Activated CD8-positive, alpha-beta memory T cell treated with anti-CD3 and anti-CD28 coated beads for 36 hours (primary cell): ENCODE data around the gene POTEH. TPM values are rescaled to one million over a fixed set of nuclear protein-coding genes. Genes with fewer than 3 reads are reported as not detected.
"Not testable (repeated sequence)": the region's sequence is repeated elsewhere in the genome, so short reads cannot be mapped to it uniquely, and the experiment has no call there.

ENCODE experiments used
- CTCF ChIA-PET: fragments of 350-600 bp; sonication (Branson Sonifier 250); formaldehyde crosslinking; loops from one replicate; lab custom pipeline; 2021; ENCODE audit warnings: antibody characterized with exemption; lab: Charles Lee
- POLR2A ChIA-PET: fragments of 350-600 bp; sonication (Branson Sonifier 250); formaldehyde crosslinking; loops from one replicate; lab custom pipeline; 2021; ENCODE audit warnings: antibody characterized with exemption; lab: Charles Lee
- total RNA-seq, 2 experiments: library from RNA; stranded (reverse); gene quantifications; one replicate each; pipeline ENCODE4 v1.2.3, GENCODE V29; 2021

The POTEH gene
- not detected for total RNA-seq

DNA sequence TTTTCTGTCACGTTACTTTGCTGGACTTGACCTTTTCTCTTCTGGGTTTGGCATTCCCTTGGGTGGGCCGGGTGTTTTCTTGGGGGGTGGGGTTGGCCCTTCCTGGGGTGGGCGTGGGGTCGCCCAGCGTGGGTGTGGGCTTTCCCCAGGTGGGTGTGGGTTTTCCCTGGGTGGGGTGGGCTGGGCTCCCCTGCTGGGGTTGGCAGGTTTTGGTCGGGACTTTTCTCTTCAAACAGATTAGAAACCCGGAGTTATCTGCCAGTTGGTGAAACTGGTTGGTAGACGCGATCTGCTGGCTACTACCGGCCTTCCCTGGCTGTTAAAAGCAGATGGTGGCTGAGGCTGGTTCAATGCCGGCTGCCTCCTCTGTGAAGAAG lies at the start of gene POTEH:
Gene POTEH, plus strand, starts transcription at position 278 of the 377 bp plus-strand sequence. Its CDS starts 52 bp downstream, at position 330.
- CTCF ChIA-PET, POLR2A ChIA-PET: not testable (repeated sequence)

DNA sequence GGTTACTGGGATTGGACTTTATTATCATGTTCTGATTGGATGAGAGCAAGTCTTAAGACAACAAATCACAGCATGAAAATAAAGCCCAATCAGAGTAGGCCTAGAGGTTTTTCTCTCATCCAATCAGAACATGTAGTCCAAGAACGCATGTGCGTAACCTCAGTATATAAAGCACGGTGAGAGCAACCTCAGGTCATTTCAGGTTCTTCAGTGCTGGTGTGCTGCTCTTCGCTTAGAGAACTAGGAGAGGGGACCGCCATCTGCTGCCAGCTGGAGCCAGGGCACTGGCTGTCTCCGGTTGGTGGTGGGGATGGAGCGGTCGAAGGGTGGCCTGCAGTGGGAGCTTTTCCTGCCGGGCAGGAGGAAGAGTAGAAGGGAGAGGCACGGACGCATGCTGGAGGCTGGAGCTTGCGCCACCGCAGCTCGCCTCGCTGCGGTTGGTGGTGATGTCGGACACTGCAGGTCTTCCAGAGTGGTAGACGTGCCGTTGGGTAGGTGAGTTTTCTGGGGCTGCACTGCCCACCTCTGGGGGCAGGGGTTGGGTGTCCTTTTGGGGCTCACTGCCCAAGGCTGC lies 47.5 kb upstream of the POTEH start:
- CTCF ChIA-PET, POLR2A ChIA-PET: not testable (repeated sequence)

DNA sequence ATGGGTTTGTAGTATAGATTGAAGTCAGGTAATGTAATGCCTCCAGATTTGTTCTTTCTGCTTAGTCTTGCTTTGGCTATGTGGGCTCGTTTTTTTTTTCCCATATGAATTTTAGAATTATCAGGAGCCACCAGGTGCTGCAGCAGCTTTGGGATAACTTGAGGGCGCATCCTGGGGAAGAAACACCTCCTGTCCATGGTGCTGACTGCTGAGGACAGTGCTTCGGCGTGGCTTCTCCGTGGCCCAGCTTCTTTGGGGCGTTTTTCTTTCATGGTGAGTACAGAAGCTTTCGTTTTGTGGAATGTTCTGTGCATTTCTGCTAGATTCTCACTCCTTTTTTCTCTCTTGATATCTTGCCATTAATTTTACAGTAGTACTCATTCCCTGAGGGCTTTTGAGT lies 37.9 kb upstream of the POTEH start:
- POLR2A ChIA-PET, CTCF ChIA-PET: not testable (repeated sequence)

DNA sequence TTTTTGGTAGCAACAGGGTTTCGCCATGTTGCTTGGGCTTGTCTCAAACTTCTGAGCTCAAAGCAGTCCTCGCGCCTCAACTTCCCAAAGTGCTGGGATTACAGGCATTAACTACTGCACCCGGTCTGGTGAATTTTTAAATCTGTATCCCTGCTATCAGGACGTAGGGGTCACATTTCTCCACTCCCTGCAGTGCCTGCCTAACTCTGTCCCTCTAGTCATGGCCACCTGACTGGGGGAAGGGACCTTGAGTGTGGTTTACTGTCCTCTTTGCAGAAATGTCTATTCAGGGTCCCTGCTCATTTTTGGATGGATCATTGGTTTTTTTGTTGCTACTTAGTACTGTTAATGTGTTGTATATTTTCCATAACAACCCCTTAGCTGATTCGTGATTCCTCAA lies 37.1 kb upstream of the POTEH start:
- CTCF ChIA-PET, POLR2A ChIA-PET: not testable (repeated sequence)

- CTCF ChIA-PET, POLR2A ChIA-PET: not testable (repeated sequence)
Measured at GRCh38 chr22:15653241-15653640, 36.6 kb upstream of the POTEH start.

GRCh38 chr22:15661102-15661501 lies 28.7 kb upstream of the POTEH start:
- POLR2A ChIA-PET: not testable (repeated sequence)

DNA sequence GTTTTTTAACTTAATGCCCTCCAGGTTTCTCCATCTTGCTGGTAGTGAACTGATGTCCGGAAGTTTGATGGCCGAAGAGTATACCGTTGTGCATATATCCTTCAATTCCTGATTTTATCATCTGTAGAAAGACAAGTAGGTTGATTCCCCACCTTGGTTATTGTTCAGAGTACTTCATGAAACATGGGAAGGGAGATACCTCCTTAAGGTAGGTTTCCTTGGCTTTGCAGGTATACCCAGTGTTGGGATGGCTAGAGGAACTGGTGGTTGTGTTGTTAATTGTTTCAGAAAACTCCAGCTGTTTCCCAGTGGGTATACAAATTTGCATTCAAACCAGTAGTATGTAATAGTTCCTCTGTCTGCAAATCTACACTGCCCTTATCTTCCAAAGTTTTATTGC lies 25.1 kb upstream of the POTEH start:
- POLR2A ChIA-PET, CTCF ChIA-PET: not testable (repeated sequence)

More at GRCh38 chr22:15661102-15661501, 28.7 kb upstream of the POTEH start:
- CTCF ChIA-PET: not testable (repeated sequence)

- CTCF ChIA-PET, POLR2A ChIA-PET: not testable (repeated sequence)
Measured at GRCh38 chr22:15665478-15665877, 24.3 kb upstream of the POTEH start.

DNA sequence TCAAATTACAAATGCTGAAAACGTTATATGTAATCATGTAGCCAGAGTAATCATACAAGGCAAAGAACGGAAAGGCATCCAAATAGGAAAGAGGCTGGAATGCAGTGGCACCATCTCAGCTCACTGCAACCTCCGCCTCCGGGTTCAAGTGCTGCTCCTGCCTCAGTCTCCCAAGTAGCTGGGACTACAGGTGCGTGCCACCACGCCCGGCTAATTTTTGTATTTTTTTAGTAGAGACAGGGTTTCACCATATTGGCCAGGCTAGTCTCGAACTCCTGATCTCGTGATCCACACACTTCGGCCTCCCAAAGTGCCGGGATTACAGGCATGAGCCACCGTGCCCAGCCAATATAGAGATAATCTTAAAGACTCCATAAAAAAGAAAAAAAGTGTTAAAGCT lies 20.4 kb upstream of the POTEH start:
- POLR2A ChIA-PET, CTCF ChIA-PET: not testable (repeated sequence)

DNA sequence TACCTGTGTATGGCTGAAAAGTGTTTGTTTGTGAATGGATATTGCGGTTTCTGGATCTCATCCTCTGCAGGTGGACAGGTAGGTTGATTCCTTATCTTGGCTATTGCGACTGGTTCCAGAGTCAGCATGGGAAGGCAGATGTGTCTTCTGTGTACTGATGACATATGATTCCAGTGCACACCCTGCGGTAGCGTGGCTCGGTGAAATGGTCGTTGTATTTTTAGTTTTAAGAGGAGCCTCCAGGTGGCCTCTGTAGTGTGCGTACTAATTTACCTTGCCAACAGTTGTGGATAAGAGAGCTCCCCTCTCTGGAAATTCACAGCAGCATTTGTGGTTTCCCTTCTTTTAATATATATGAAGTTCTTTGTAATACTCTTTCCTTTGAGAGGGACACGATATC lies 10.1 kb upstream of the POTEH start:
- CTCF ChIA-PET, POLR2A ChIA-PET: not testable (repeated sequence)

- POLR2A ChIA-PET, CTCF ChIA-PET: not testable (repeated sequence)
Measured at GRCh38 chr22:15684115-15684514, 5.7 kb upstream of the POTEH start.

GRCh38 chr22:15684695-15685094 lies 5.1 kb upstream of the POTEH start:
- POLR2A ChIA-PET, CTCF ChIA-PET: not testable (repeated sequence)

- CTCF ChIA-PET, POLR2A ChIA-PET: not testable (repeated sequence)
Measured at GRCh38 chr22:15685641-15686040, 4.2 kb upstream of the POTEH start.

DNA sequence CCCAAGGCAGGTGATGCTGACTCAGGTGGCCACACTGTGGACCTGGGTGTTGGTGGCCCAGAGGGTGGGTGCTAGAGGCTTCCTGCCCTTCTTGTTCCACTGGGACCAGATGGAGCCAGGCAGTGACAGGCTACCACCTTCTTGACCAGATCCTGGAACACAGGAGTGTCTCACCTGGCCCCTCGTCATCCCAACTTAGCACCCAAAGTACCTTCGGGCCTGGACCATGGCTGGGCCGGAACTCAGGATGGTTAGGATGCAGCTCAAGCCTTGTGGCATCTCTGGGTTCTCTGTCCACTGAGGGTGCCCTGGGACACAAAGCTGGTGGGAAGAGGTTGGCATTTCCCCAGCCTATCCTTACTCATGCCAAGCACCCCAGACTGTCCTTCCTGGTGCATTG lies 2.7 kb upstream of the POTEH start:
- CTCF ChIA-PET, POLR2A ChIA-PET: not testable (repeated sequence)

GRCh38 chr22:15687676-15688075 lies 2.1 kb upstream of the POTEH start:
- CTCF ChIA-PET, POLR2A ChIA-PET: not testable (repeated sequence)

GRCh38 chr22:15688090-15688489 lies 1.7 kb upstream of the POTEH start:
- POLR2A ChIA-PET, CTCF ChIA-PET: not testable (repeated sequence)

DNA sequence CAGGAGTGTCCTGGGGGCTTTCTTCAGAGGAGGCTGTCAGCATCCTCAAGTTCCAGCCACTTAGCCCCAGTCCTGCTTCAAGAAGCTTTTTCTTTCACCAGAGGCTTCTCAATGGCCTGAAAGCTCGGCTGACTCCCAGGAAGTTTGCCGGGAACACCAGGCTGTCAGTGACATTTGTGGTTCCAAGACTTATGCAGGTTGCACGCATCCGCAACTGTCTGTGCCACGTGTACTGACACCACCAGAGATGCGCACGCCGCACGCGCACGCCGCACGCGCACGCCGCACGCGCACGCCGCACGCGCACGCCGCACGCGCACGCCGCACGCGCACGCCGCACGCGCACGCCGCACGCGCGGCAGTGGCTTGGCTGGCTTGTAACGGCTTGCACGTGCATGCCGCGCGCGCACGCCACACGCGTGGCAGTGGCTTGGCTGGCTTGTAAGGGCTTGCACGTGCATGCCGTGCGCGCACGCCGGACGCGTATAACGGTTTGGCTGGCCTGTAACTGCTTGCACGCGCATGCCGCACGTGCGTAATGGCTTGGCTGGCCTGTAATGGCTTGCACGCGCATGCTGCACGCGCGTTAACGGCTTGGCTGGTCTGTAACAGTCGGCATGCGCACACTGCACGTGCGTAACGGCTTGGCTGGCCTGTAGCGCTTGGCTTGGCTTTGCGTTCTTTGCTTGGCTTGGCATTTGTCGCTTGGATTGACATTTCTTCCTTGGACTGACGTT lies 646 bp upstream of the POTEH start:
- CTCF ChIA-PET, POLR2A ChIA-PET: not testable (repeated sequence)

GRCh38 chr22:15713600-15713999 lies 23.8 kb downstream of the POTEH start:
- CTCF ChIA-PET, POLR2A ChIA-PET: not testable (repeated sequence)

DNA sequence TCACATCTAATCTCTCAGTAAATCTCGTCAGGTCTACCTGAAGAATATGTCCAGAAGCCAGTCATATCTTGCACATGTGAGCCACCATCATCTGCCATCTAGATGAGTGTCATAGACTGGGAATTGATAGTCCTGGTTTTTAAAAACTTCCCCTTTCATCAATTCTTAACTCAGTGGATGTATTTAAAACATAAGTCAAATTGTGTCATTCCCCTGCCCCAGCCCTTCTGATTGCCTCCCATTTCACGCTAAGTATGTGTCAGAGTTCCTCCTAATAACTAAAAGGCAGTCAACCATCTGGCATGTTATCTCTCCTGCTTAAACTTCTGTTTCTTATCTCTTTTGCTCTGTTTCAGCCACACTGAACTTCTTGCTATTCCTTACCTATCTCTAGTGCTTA lies 24.3 kb downstream of the POTEH start:
- POLR2A ChIA-PET, CTCF ChIA-PET: not testable (repeated sequence)

- POLR2A ChIA-PET, CTCF ChIA-PET: not testable (repeated sequence)
Measured at GRCh38 chr22:15721884-15722283, 32.1 kb downstream of the POTEH start.

DNA sequence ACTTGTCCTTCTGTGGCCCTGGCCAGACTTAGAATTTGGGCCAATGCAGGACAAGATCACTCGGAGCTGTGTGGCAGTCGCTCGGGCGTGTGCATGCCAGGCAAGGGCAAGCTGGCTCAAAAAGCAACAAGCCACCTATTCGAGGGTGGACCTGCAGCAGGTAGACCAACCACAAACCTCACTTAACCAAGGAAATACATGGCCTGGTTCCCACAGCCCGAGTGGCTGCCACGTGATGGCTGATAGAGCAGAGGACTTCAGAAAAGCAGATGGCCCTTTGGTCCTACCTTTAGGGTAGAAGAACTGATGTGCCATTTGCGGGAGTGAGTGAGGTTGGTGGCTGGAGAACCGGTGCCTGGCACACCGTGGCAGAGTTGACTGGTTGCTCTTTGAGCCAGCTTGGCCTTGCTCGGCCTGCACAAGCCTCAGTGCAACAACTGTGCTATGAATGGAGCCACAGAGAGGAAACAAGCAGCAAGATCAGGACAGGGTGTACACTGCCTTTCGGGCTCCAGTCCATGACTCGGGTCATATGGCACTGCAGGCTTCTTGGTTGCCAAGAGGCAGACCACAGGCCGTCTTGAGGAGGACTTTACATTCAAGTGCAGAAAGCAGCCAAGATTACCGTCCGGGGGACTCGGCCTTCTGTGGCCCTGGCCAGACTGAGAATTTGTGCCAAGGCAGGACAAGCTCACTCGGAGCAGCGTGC lies 39.5 kb downstream of the POTEH start:
- POLR2A ChIA-PET, CTCF ChIA-PET: not testable (repeated sequence)
